GM12878 (cell line): ENCODE data around the gene BBOF1. TPM values are rescaled to one million over a fixed set of nuclear protein-coding genes. Genes with fewer than 3 reads are reported as not detected.
A peak's percentile ranks its signal among the peaks of the same experiment; 100 is the strongest.

ENCODE experiments used
- CBFB ChIP-seq: IDR thresholded peaks from 2 replicates; pipeline ENCODE4 v1.6.1; 2016; ENCODE audit warnings: antibody characterized with exemption, low read depth
- CEBPB ChIP-seq, 2 experiments: fragments of 150-350 bp in 1 of 2; IDR thresholded peaks; 2 replicates each; pipeline ENCODE4 v1.6.1; 2012 to 2014; ENCODE audit warnings: low read depth in 2 of 2, low read length in 2 of 2, borderline replicate concordance in 1 of 2, inconsistent platforms in 1 of 2
- CTCF ChIP-seq, 3 experiments: IDR thresholded peaks in 2 of 3; conservative IDR thresholded peaks in 1 of 3; 2 replicates each; pipeline ENCODE4 v1.5.1; 2011; ENCODE audit warnings: low read depth in 3 of 3, low read length in 3 of 3, mild to moderate bottlenecking in 3 of 3, control low read depth in 2 of 3, moderate library complexity in 2 of 3, inconsistent platforms in 1 of 3, mixed read lengths in 1 of 3; ENCODE audit not compliant: control insufficient read depth in 2 of 3, insufficient read depth in 1 of 3; ENCODE audit errors: extremely low read depth in 1 of 3
- E4F1 ChIP-seq: fragments of 450-650 bp; IDR thresholded peaks from 2 replicates; pipeline ENCODE4 v1.6.1; 2018; ENCODE audit warnings: borderline replicate concordance, mild to moderate bottlenecking; ENCODE audit not compliant: partially characterized antibody
- IRF4 ChIP-seq: IDR thresholded peaks from 2 replicates; pipeline ENCODE4 v1.6.1; 2011; ENCODE audit warnings: low read depth, low read length
- IRF5 ChIP-seq: fragments of 450-650 bp; IDR thresholded peaks from 2 replicates; pipeline ENCODE4 v1.6.1; 2017; ENCODE audit warnings: borderline replicate concordance
- JUNB ChIP-seq: IDR thresholded peaks from 2 replicates; pipeline ENCODE4 v1.6.1; 2016; ENCODE audit warnings: antibody characterized with exemption, mild to moderate bottlenecking
- KLF5 ChIP-seq: fragments of 450-650 bp; IDR thresholded peaks from 2 replicates; pipeline ENCODE4 v1.6.1; 2014; ENCODE audit warnings: mild to moderate bottlenecking; ENCODE audit not compliant: partially characterized antibody
- LARP7 ChIP-seq: fragments of 450-650 bp; IDR thresholded peaks from 2 replicates; pipeline ENCODE4 v1.6.1; 2017; ENCODE audit warnings: mild to moderate bottlenecking
- MEF2A ChIP-seq: IDR thresholded peaks from 2 replicates; pipeline ENCODE4 v1.6.1; 2011; ENCODE audit warnings: low read depth, mild to moderate bottlenecking, low read length, moderate library complexity; ENCODE audit not compliant: insufficient read depth
- NFYB ChIP-seq: IDR thresholded peaks from 2 replicates; pipeline ENCODE4 v1.6.1; 2011; ENCODE audit warnings: low read depth, mild to moderate bottlenecking, low read length, improper control_type of control experiment, moderate library complexity; ENCODE audit not compliant: insufficient read depth
- PAX5 ChIP-seq: IDR thresholded peaks from 2 replicates; pipeline ENCODE4 v1.6.1; 2011; ENCODE audit warnings: low read depth, low read length, borderline replicate concordance
- PKNOX1 ChIP-seq: fragments of 450-650 bp; IDR thresholded peaks from 2 replicates; pipeline ENCODE4 v1.6.1; 2016; ENCODE audit warnings: mild to moderate bottlenecking
- SMAD5 ChIP-seq: IDR thresholded peaks from 2 replicates; pipeline ENCODE4 v1.6.1; 2016; ENCODE audit warnings: antibody characterized with exemption, low read depth
- SMARCA5 ChIP-seq: fragments of 450-650 bp; IDR thresholded peaks from 2 replicates; pipeline ENCODE4 v1.6.1; 2017; ENCODE audit warnings: mild to moderate bottlenecking
- SPI1 ChIP-seq: IDR thresholded peaks from 2 replicates; pipeline ENCODE4 v1.6.1; 2011; ENCODE audit warnings: low read depth, mild to moderate bottlenecking, low read length, moderate library complexity, borderline replicate concordance; ENCODE audit not compliant: insufficient read depth
- STAT3 ChIP-seq: IDR thresholded peaks from 2 replicates; pipeline ENCODE4 v1.6.1; 2011; ENCODE audit warnings: low read depth, low read length, improper control_type of control experiment
- SUPT20H ChIP-seq: IDR thresholded peaks from 2 replicates; pipeline ENCODE4 v1.6.1; 2011; ENCODE audit warnings: low read depth, mild to moderate bottlenecking, low read length, moderate library complexity, borderline replicate concordance; ENCODE audit not compliant: control insufficient read depth
- TCF7 ChIP-seq: IDR thresholded peaks from 2 replicates; pipeline ENCODE4 v1.6.1; 2014; ENCODE audit warnings: antibody characterized with exemption, borderline replicate concordance
- ZBTB33 ChIP-seq: fragments of 450-650 bp; IDR thresholded peaks from 2 replicates; pipeline ENCODE4 v1.6.1; 2017; ENCODE audit warnings: mild to moderate bottlenecking
- ZNF384 ChIP-seq: IDR thresholded peaks from 2 replicates; pipeline ENCODE4 v1.6.1; 2012; ENCODE audit warnings: low read depth, mild to moderate bottlenecking, low read length, improper control_type of control experiment, borderline replicate concordance
- polyA plus RNA-seq, 11 experiments: library from polyadenylated mRNA; depleted of rRNA in 4 of 11; unstranded in 6 of 11; stranded (reverse) in 5 of 11; fragments of >200 nt; fragmentation: Nextera tagmentation in 4 of 11; fragmentation: Illumina TruSeq in 1 of 11; extraction: Ambion mirVana in 4 of 11; extraction: Trizol in 1 of 11; gene quantifications; 1 replicate in 1 of 11; 2 replicates in 10 of 11; pipeline versions ENCODE4 v1.2.1 to v1.2.3, GENCODE V29; 2011 to 2016; ENCODE audit warnings: inconsistent platforms in 2 of 11, missing spikeins in 2 of 11, low read depth in 1 of 11
- total RNA-seq, 4 experiments: library from RNA; depleted of rRNA in 3 of 4; stranded (reverse); fragments of >200 nt in 3 of 4; fragmentation: Illumina TruSeq in 1 of 4; extraction: Trizol in 1 of 4; gene quantifications; 2 replicates each; pipeline versions ENCODE4 v1.2.1 to v1.2.3, GENCODE V29; 2013 to 2021

Gene BBOF1
- total and polyA plus RNA-seq, 10 of the 15 experiments (the other 5 are each of a cell fraction or from before 2014, with no cell fraction given): 0.50 to 2.6 (median 0.79) TPM

- TF ChIP-seq IRF4: no peak
- TF ChIP-seq SUPT20H: no peak
- TF ChIP-seq LARP7: peak; percentile 96
- TF ChIP-seq IRF5: no peak
- TF ChIP-seq ZNF384: no peak
- TF ChIP-seq MEF2A: no peak
- TF ChIP-seq NFYB: no peak
- no peak for TF ChIP-seq CTCF (IDR thresholded peaks at IDR 0.05 in 2 of 3, conservative IDR thresholded peaks at IDR 0.05 in 1 of 3; ENCODE audit: control insufficient read depth in 2 of 3, extremely low read depth in 1 of 3, insufficient read depth in 1 of 3, low read depth in 3 of 3, low read length in 3 of 3)
- peak; percentile 80; the same call in 1 of the 2 replicates for TF ChIP-seq SMARCA5
- TF ChIP-seq CEBPB (IDR thresholded peaks at IDR 0.05; ENCODE audit: borderline replicate concordance in 1 of 2, low read depth in 2 of 2, low read length in 2 of 2): no peak
- TF ChIP-seq TCF7: no peak
- no peak for TF ChIP-seq JUNB
- TF ChIP-seq STAT3: no peak
- TF ChIP-seq SPI1: 0 out of 2 replicates have a peak, but pooled peaks have one; percentile 6
- TF ChIP-seq ZBTB33: no peak
- TF ChIP-seq PKNOX1: peak; percentile 59; the same call in 1 of the 2 replicates
- TF ChIP-seq E4F1: no peak
- TF ChIP-seq SMAD5: no peak
- TF ChIP-seq PAX5: no peak
- TF ChIP-seq KLF5: no peak
- no peak for TF ChIP-seq CBFB
Observed at GRCh38 chr14:74018586-74019407, at the start of gene BBOF1, which contains the start of gene ENTPD5 (continued).
